ENCODE results near the gene BANK1. TPM values are rescaled to one million over a fixed set of nuclear protein-coding genes. Genes with fewer than 3 reads are reported as not detected.

Gene BANK1
- total RNA-seq, 1 donor from 2014 or later, result 12.2 TPM

DNA sequence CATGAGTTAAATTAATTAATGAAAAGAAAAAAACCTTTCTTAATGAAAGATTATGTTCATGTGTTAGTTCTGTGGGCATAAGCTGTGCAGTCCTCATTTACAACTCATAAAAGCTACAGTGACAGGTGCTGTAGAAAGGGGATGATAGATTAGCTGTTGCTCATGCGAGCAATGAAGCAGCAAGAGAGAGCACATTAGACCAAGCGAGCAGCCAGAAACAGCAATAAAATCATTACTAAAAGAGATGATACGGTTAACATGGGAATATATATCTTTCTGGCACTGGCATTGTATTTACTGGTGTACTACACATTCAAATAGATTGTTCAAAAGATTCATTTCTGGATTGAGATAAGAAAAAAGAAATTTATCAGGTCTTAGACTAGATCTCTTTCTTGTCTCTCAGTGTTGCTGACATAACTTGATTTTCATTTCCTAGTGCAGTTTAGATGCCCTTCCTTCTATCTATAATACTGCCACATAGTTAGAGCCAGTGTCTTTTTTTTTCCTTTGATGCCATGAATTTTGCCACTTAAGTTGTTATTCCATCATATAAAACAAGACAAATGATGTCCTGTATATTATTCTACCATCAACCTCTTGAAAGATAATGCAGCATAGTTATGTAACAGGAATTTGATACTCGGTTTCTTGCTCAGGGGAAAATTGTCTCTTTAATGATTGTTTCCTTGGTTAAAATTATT lies 164.6 kb downstream of the BANK1 start:
- no peak for DNase-seq
- Histone ChIP-seq H3K4me3 (no peak overlapping the region), H3K4me1 (no peaks in the 10 kb centered on the region), H3K27ac (no peak overlapping the region), H3K36me3 (no peaks in the 10 kb centered on the region), H3K27me3 (ENCODE audit: low read depth) (no peaks in the 10 kb centered on the region), H3K9me3 (no peaks in the 10 kb centered on the region)
- TF ChIP-seq, protein P1, sequence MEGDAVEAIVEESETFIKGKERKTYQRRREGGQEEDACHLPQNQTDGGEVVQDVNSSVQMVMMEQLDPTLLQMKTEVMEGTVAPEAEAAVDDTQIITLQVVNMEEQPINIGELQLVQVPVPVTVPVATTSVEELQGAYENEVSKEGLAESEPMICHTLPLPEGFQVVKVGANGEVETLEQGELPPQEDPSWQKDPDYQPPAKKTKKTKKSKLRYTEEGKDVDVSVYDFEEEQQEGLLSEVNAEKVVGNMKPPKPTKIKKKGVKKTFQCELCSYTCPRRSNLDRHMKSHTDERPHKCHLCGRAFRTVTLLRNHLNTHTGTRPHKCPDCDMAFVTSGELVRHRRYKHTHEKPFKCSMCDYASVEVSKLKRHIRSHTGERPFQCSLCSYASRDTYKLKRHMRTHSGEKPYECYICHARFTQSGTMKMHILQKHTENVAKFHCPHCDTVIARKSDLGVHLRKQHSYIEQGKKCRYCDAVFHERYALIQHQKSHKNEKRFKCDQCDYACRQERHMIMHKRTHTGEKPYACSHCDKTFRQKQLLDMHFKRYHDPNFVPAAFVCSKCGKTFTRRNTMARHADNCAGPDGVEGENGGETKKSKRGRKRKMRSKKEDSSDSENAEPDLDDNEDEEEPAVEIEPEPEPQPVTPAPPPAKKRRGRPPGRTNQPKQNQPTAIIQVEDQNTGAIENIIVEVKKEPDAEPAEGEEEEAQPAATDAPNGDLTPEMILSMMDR (IDR thresholded peaks at IDR 0.05), result no peak
- intact Hi-C loops (cut with DNase I), result no loop called here
- ATAC-seq, result no peak

DNA sequence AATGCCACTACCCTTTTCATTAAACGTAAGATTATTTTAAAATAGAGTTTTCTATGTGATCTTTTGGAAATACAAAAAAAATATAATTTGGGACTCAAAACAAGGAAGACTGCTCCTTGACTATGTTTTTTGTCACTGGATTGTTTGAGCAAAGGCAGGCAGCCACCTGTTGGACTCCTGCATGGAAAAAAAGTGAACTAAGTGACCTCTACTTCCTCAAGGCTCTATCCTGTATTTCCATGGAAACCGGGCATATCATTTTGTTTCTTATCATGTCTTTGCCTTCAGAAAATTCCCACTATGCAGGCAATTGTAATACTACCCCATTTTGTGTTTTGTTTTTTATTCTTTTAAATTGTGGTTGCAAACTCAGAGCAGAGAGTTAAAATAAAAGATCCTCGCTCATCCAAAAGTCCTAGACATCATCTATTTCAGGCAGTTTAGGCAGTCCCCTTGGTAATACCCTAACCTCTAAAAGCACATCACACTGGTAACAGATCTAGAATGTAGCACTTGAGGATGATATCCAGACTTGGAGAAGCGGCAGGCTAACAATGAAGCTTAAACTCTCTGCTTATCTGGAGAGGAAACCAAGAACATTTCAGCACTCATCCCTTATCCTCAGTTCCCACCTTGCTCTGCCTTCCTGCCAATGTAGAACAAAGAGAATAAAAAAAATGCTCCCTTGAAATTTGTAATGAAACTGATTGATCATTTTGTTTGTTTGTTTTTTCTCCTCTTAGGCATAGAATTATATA lies 165.7 kb downstream of the BANK1 start:
- TF ChIP-seq, protein P1 (IDR thresholded peaks at IDR 0.05), result no peak
- ATAC-seq, result no peak

DNA sequence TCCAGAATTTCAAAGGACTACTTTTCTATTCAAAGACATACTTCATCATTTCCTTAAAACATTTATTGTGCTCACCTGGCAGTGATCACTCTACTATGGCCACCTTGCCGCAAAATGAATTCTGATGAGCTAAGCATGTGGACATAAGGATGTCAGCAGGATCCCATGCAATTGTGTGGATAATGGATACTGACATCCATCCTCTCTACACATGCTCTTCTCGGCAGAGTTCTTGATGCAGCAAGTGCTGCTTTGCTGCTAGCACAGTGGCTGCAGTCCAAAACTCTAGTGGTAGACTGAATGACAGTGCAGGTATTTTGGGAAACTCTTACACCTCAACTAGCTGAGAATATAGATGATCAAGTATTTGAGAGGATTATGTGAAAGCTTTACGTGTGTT lies 168.0 kb downstream of the BANK1 start:
- TF ChIP-seq, protein P1 (IDR thresholded peaks at IDR 0.05), result no peak
- no peaks in the 10 kb centered on the region for H3K27me3 ChIP-seq (ENCODE audit: low read depth)
- H3K9me3 ChIP-seq, result no peaks in the 10 kb centered on the region
- H3K36me3 ChIP-seq, result no peaks in the 10 kb centered on the region
- ATAC-seq (no peak), DNase-seq (no peak)
- no peaks in the 10 kb centered on the region for H3K4me1 ChIP-seq
- no peak overlapping the region for H3K27ac ChIP-seq
- intact Hi-C loops (cut with DNase I), result no loop called here
- no peak overlapping the region for H3K4me3 ChIP-seq

More for the DNA sequence above, 165.7 kb downstream of the BANK1 start:
- H3K36me3 ChIP-seq, result no peaks in the 10 kb centered on the region
- no peaks in the 10 kb centered on the region for H3K9me3 ChIP-seq
- intact Hi-C loops (cut with DNase I), result no loop called here
- no peaks in the 10 kb centered on the region for H3K27me3 ChIP-seq (ENCODE audit: low read depth)
- H3K27ac ChIP-seq, result no peak overlapping the region
- no peaks in the 10 kb centered on the region for H3K4me1 ChIP-seq
- DNase-seq, result no peak
- no peak overlapping the region for H3K4me3 ChIP-seq

DNA sequence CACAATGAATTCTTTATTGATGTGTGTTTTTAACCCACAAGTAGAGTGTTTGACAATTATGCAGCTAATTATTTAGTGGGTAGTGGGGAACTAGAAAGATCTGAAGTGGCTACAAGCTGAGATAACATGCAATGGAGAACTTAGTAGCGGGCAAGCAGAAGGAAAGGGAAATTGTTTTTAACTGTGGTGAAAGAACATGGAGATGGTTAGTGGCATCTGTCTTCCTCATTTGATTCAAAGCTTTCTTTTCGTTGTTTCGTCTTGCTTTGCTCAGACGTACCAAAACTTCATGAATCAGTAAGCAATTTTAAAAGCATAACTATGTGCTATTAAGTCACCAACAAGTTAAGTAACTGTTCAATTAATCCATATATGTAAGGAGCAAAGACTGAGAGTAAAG lies 169.9 kb downstream of the BANK1 start:
- H3K9me3 ChIP-seq, result no peaks in the 10 kb centered on the region
- TF ChIP-seq, protein P1 (IDR thresholded peaks at IDR 0.05), result no peak
- no peak overlapping the region for H3K4me3 ChIP-seq
- ATAC-seq, result no peak
- H3K27me3 ChIP-seq (ENCODE audit: low read depth), result no peaks in the 10 kb centered on the region
- H3K27ac ChIP-seq, result no peak overlapping the region
- H3K4me1 ChIP-seq, result no peaks in the 10 kb centered on the region
- no peak for DNase-seq
- intact Hi-C loops (cut with DNase I), result no loop called here
- no peaks in the 10 kb centered on the region for H3K36me3 ChIP-seq

DNA sequence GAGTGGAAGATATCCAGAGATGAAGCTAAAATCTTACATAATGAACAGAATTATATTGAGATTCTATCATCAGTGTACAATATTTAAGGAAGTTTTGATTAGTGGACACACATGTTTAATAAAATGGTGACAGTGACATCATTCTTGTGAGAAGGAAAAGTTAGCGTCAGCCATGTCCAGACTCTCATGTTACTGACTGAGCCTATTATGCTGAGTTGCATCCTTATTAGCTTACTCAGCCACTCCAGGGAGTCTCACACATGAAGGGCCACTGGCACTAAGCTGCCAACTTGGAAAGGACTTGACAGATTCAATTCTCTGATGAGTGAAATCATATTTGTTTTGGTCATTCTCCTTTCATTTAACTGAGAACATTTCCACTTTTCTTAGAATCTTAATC lies 170.6 kb downstream of the BANK1 start:
- TF ChIP-seq, protein P1 (IDR thresholded peaks at IDR 0.05), result no peak
- no peaks in the 10 kb centered on the region for H3K4me1 ChIP-seq
- no peaks in the 10 kb centered on the region for H3K9me3 ChIP-seq
- no peaks in the 10 kb centered on the region for H3K27me3 ChIP-seq (ENCODE audit: low read depth)
- H3K4me3 ChIP-seq, result no peak overlapping the region
- H3K36me3 ChIP-seq, result no peaks in the 10 kb centered on the region
- ATAC-seq (peak; percentile 71 to 91), DNase-seq (peak; percentile 36)
- H3K27ac ChIP-seq, result no peak overlapping the region
- intact Hi-C loops (cut with DNase I), result no loop called here
